SK-N-SH (cell line): Measurements from ENCODE around the gene ANKRD11.

Experiments
- EP300 ChIP-seq, 2 experiments: IDR thresholded peaks; 2 replicates each; pipeline versions ENCODE4 v1.4.0 to v1.6.1; 2012; ENCODE audit warnings: borderline replicate concordance in 1 of 2, low read depth in 1 of 2, low read length in 1 of 2
- TF ChIP-seq, protein P1 (sequence below): fragments of 200-600 bp; sonication (generic); IDR thresholded peaks from 2 replicates; pipeline ENCODE4 v1.6.1; 2017; ENCODE audit warnings: antibody characterized with exemption, mild to moderate bottlenecking, moderate library complexity

DNA sequence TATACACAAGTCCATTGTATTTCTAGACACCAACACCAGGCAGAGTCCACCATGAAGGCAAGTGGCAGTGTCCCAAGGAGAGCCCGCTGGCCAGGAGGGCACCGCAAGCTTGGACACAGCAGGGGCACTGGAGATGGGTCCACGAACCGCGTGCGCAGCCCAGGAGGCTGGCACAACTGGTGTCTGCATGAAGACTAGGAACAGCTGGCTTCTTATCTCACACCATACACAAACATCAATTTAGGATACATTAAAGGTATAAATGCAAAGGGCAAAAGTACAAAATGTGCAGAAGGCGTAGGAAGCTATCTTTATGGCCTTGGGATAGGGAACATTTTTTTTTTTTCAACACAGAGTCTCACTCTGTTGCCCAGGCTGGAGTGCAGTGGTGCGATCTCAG is 52.4 kb downstream of the ANKRD11 start:
- TF ChIP-seq, protein P1, sequence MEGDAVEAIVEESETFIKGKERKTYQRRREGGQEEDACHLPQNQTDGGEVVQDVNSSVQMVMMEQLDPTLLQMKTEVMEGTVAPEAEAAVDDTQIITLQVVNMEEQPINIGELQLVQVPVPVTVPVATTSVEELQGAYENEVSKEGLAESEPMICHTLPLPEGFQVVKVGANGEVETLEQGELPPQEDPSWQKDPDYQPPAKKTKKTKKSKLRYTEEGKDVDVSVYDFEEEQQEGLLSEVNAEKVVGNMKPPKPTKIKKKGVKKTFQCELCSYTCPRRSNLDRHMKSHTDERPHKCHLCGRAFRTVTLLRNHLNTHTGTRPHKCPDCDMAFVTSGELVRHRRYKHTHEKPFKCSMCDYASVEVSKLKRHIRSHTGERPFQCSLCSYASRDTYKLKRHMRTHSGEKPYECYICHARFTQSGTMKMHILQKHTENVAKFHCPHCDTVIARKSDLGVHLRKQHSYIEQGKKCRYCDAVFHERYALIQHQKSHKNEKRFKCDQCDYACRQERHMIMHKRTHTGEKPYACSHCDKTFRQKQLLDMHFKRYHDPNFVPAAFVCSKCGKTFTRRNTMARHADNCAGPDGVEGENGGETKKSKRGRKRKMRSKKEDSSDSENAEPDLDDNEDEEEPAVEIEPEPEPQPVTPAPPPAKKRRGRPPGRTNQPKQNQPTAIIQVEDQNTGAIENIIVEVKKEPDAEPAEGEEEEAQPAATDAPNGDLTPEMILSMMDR = no peak
- TF ChIP-seq EP300 (IDR thresholded peaks at IDR 0.05; ENCODE audit: borderline replicate concordance in 1 of 2, low read depth in 1 of 2, low read length in 1 of 2) = no peak
